GM12874 (cell line): ENCODE data around the gene BCL2A1.

Experiments used
- TF ChIP-seq, protein P1 (sequence below): IDR thresholded peaks from 2 replicates; pipeline ENCODE4 v1.5.1; 2011; ENCODE audit warnings: low read depth, mild to moderate bottlenecking, control low read depth, low read length, moderate library complexity; ENCODE audit not compliant: insufficient read depth

The BCL2A1 gene

DNA sequence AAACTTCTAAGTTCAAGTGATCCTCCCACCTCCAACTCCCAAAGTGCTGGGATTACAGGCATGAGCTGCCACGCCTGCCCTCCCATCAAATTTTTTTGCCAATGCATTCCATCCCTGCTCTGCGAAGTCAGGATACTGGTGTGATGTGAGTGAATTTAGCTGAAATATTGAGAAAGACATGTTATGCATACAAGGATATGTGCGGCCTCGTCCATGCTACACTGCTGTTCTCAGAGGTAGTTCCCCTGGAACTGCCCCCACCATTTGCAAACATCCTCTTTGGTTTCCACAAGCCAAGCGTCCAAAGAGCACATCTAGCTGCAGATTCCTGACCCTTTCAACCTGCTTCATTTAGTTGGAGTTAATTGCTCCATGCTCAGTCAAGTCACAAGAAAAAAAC is 36.5 kb upstream of the BCL2A1 start:
- TF ChIP-seq, protein P1, sequence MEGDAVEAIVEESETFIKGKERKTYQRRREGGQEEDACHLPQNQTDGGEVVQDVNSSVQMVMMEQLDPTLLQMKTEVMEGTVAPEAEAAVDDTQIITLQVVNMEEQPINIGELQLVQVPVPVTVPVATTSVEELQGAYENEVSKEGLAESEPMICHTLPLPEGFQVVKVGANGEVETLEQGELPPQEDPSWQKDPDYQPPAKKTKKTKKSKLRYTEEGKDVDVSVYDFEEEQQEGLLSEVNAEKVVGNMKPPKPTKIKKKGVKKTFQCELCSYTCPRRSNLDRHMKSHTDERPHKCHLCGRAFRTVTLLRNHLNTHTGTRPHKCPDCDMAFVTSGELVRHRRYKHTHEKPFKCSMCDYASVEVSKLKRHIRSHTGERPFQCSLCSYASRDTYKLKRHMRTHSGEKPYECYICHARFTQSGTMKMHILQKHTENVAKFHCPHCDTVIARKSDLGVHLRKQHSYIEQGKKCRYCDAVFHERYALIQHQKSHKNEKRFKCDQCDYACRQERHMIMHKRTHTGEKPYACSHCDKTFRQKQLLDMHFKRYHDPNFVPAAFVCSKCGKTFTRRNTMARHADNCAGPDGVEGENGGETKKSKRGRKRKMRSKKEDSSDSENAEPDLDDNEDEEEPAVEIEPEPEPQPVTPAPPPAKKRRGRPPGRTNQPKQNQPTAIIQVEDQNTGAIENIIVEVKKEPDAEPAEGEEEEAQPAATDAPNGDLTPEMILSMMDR = no peak

DNA sequence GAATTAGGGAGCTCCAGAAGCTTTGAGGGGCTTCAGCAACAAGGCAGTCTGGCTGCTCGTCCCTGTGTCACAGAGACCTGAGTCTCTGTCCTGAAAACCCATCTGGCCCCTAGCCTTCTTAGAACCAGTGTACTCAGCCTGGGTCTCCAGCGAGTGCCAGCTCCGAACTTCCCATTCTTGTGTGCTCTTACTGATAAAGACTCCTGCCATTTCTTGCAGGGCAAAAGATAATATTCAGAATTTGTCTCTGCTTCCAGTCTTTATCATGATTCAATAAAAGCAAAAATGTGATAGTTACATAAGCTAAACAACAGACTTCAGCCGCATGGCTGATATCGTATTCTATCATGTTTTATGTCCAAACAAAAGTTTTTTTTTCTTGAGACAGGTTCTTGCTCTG is 36.0 kb upstream of the BCL2A1 start:
- TF ChIP-seq, protein P1 = no peak

DNA sequence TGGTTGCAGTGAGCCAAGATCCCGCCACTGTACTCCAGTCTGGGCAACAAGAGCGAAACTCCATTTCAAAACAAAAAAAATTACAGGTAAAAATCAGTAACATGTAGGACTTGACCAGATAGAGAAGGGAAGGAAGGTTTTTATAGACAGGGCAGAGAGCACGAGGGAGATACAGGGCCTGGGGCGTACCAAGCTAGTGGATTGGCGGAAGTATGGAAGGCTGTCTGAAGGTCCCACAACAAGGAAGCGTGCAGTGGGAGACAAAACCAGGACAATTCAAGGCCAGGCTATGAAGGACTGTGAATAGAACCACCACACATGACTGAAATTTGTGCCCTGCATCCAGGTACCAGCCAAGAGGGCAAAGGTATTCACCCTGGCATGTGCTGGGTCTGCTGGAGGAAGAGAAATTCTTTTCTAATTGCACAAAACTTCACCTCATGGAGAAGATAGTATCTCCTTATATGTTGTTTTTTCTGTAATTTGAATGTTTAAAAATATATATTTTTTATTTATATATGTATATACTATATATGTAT is 33.0 kb upstream of the BCL2A1 start:
- TF ChIP-seq, protein P1 = no peak

DNA sequence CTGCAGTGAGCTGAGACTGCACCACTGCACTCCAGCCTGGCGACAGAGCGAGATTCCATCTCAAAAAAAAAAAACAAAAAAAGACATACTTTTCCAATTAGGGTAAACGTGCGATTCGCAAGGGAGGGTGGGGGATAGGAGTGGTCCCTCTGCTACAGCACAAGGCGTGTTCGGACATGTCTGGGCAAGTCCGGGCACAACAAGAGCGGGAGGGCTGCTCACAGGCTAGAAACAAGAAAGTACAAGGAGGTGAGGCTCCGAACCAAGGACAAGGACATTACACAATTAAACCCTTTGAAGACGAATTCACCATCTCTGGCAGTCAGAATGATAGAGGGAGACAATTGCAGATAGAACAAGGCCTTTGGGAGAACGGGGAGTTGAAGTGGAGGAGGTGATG is 32.2 kb upstream of the BCL2A1 start:
- TF ChIP-seq, protein P1 = no peak

DNA sequence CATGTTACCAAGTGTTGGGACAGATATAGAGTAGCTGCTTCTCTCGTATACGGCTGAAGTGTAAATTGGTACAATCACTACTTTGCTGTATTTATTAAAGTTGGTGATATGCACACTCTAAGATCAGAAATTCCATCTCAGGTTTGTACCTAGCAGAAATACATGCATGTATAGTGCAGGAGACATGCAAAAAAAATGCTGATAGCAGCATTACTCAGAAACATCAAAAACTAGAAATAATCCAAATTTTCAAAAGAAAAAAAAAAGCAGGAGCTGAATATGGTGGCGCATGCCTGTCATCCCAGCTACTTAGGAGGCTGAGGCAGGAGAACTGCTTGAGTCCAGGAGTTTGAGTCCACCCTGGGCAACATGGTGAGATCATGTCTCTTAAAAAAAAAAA is 31.3 kb upstream of the BCL2A1 start:
- TF ChIP-seq, protein P1 = no peak

DNA sequence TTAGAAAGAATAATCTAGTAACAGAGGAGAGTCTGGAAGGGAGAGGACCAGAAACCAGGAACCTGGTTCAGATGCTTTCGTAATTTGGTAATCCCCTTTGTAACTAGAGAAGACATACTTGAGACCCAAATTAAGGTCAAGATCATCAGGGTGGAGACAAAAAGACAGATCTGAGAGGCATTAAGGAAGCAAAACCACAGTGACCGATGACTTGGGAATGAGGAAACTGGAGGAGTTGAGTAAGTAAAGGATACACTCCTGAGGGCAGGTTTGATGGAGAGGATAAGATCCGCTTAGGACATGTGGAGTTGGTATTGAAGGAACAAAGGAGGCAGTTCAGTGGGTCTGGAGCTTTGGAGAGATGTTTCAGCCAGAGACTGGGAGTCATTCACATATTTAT is 23.6 kb upstream of the BCL2A1 start:
- TF ChIP-seq, protein P1 = no peak

DNA sequence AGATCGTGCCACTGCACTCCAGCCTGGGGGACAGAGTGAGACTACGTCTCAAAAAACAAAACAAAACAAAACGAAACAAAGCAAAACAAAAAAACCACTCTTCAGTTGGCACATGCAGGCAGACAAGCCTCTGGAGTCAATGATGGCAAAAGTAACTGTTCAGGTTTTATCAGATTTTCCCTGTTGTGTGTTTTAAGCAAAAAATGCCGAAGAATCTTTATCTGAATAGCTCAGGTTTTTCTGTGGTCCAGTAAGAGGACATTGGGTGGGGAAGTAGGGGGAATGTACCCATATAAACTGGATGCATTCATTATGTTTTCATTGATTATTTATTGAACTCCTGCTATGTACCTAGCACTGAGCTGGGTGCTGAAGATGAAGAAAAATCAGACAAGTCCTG is 20.8 kb upstream of the BCL2A1 start:
- TF ChIP-seq, protein P1 = no peak

DNA sequence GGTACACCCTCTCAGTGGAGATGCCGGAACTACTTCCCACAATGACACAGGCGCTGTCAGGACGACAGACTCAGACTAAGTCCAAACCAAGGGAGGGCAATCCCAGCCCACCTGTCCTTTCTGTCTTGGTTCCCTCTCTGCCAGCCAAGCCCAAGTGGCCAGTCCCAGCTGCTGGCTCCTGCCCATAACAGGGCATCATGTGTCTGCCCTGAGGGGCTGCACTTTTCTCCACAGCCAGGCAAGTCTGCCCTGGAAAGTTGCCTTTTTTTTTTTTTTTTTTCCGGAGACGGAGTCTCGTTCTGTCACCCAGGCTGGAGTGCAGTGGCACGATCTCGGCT is 20.0 kb upstream of the BCL2A1 start:
- TF ChIP-seq, protein P1 = no peak
